Left forelimb (tissue), 1 donor: Measurements from ENCODE around the gene COMMD1.
"Not testable (repeated sequence)": the region's sequence is repeated elsewhere in the genome, so short reads cannot be mapped to it uniquely, and the experiment has no call there.

Experiments
- DNase-seq: peaks from one replicate; pipeline ENCODE4 v3.0.0-alpha.2; 2018; ENCODE audit warnings: low spot score

COMMD1 gene

GRCh38 chr2:61924895-61925663, 19.6 kb downstream of the COMMD1 start:
- DNase-seq, result no peak

GRCh38 chr2:61926531-61927477, 21.3 kb downstream of the COMMD1 start:
- no peak for DNase-seq

GRCh38 chr2:61928826-61929461, 23.5 kb downstream of the COMMD1 start:
- DNase-seq, result no peak

- no peak for DNase-seq
Observed at GRCh38 chr2:61937098-61937497, 31.6 kb downstream of the COMMD1 start.

GRCh38 chr2:61937886-61938285, 32.4 kb downstream of the COMMD1 start:
- no peak for DNase-seq

GRCh38 chr2:61938511-61938910, 33.0 kb downstream of the COMMD1 start:
- no peak for DNase-seq

- no peak for DNase-seq
Observed at GRCh38 chr2:61943251-61943650, 37.8 kb downstream of the COMMD1 start.

- DNase-seq, result no peak
Observed at GRCh38 chr2:61946666-61947065, 41.2 kb downstream of the COMMD1 start.

- no peak for DNase-seq
Observed at GRCh38 chr2:61948661-61949457, 43.4 kb downstream of the COMMD1 start.

GRCh38 chr2:61949458-61949713, 43.9 kb downstream of the COMMD1 start:
- no peak for DNase-seq

GRCh38 chr2:61949714-61950560, 44.5 kb downstream of the COMMD1 start:
- no peak for DNase-seq

- DNase-seq, result no peak
Observed at GRCh38 chr2:61950571-61951315, 45.3 kb downstream of the COMMD1 start.

GRCh38 chr2:61951881-61952280, 46.4 kb downstream of the COMMD1 start:
- no peak for DNase-seq

- DNase-seq, result no peak
Observed at GRCh38 chr2:61952288-61952687, 46.8 kb downstream of the COMMD1 start.

GRCh38 chr2:61954856-61955255, 49.4 kb downstream of the COMMD1 start:
- not testable (repeated sequence) for DNase-seq

- no peak for DNase-seq
Observed at GRCh38 chr2:61959381-61960293, 54.2 kb downstream of the COMMD1 start.

GRCh38 chr2:61961231-61961901, 55.9 kb downstream of the COMMD1 start:
- no peak for DNase-seq

GRCh38 chr2:61962095-61962984, 56.9 kb downstream of the COMMD1 start:
- no peak for DNase-seq
